NCI-H510A (cell line): ENCODE data around the gene UBE2M.
"Not testable (repeated sequence)": the region's sequence is repeated elsewhere in the genome, so short reads cannot be mapped to it uniquely, and the experiment has no call there.

ENCODE experiments used
- DNase-seq: peaks from one replicate; lab custom pipeline; 2025; lab: John Stamatoyannopoulos, UW

Gene UBE2M

GRCh38 chr19:58555369-58555885 lies 3.0 kb downstream of the UBE2M start:
- no peak for DNase-seq

GRCh38 chr19:58554494-58555368 lies 3.7 kb downstream of the UBE2M start, which contains the start of gene CHMP2A:
Gene CHMP2A, minus strand, starts transcription at chr19:58555105. Its CDS starts 893 bp downstream, at chr19:58554212.
- no peak for DNase-seq

GRCh38 chr19:58553799-58554493 lies 4.5 kb downstream of the UBE2M start:
- DNase-seq, result no peak

- DNase-seq, result no peak
These were observed 5.8 kb downstream of the UBE2M start for GRCh38 chr19:58552655-58553054.

GRCh38 chr19:58551577-58552471 lies 6.6 kb downstream of the UBE2M start:
- DNase-seq, result no peak

- no peak for DNase-seq
These were observed 7.3 kb downstream of the UBE2M start for GRCh38 chr19:58551123-58551497.

- no peak for DNase-seq
These were observed 7.9 kb downstream of the UBE2M start for GRCh38 chr19:58550362-58551122.

GRCh38 chr19:58549664-58550361 lies 8.6 kb downstream of the UBE2M start:
- DNase-seq, result no peak

GRCh38 chr19:58548859-58549663 lies 9.3 kb downstream of the UBE2M start:
- no peak for DNase-seq

- DNase-seq, result no peak
These were observed 10.8 kb downstream of the UBE2M start for GRCh38 chr19:58547323-58548312.

GRCh38 chr19:58546019-58546530 lies 12.3 kb downstream of the UBE2M start:
- DNase-seq, result no peak

- DNase-seq, result no peak
These were observed 13.0 kb downstream of the UBE2M start for GRCh38 chr19:58545286-58546018.

GRCh38 chr19:58544591-58545285 lies 13.7 kb downstream of the UBE2M start:
- no peak for DNase-seq

GRCh38 chr19:58543826-58544590 lies 14.4 kb downstream of the UBE2M start, which contains the start of gene TRIM28:
Gene TRIM28, plus strand, starts transcription at chr19:58544064. Its CDS starts 694 bp downstream, at chr19:58544758.
- no peak for DNase-seq

- not testable (repeated sequence) for DNase-seq
These were observed 15.6 kb downstream of the UBE2M start for GRCh38 chr19:58542641-58543372.
